GM19324 (cell line): Measurements from ENCODE around the gene TMED10.
"Not testable (repeated sequence)": the region's sequence is repeated elsewhere in the genome, so short reads cannot be mapped to it uniquely, and the experiment has no call there.

Experiments used
- ATAC-seq: cut with Tn5 transposase; IDR thresholded peaks from one replicate; pipeline ENCODE4 v1.9.1; 2021; ENCODE audit warnings: mild to moderate bottlenecking, moderate library complexity; ENCODE audit not compliant: unreplicated experiment, low FRiP score

Gene TMED10

GRCh38 chr14:75133597-75133996 lies 42.8 kb downstream of the TMED10 start:
- ATAC-seq, result no peak

GRCh38 chr14:75132382-75133086 lies 43.9 kb downstream of the TMED10 start:
- ATAC-seq, result no peak

- ATAC-seq, result no peak
Measured at GRCh38 chr14:75128596-75128990, 47.8 kb downstream of the TMED10 start.

- no peak for ATAC-seq
Measured at GRCh38 chr14:75127903-75128595, 48.4 kb downstream of the TMED10 start.

GRCh38 chr14:75127474-75127820 lies 49.0 kb downstream of the TMED10 start:
- ATAC-seq, result not testable (repeated sequence)

GRCh38 chr14:75126679-75127473 lies 49.5 kb downstream of the TMED10 start, which contains the start of gene NEK9:
TSS of gene NEK9 (minus strand) at chr14:75127048. CDS start at chr14:75126921, 127 bp downstream.
- ATAC-seq, result peak; percentile 85

- no peak for ATAC-seq
Measured at GRCh38 chr14:75126121-75126544, 50.3 kb downstream of the TMED10 start.

GRCh38 chr14:75125617-75126016 lies 50.8 kb downstream of the TMED10 start:
- ATAC-seq, result no peak

- ATAC-seq, result no peak
Measured at GRCh38 chr14:75123991-75124390, 52.4 kb downstream of the TMED10 start.

- no peak for ATAC-seq
Measured at GRCh38 chr14:75121552-75121951, 54.9 kb downstream of the TMED10 start.

GRCh38 chr14:75120541-75121291 lies 55.7 kb downstream of the TMED10 start:
- no peak for ATAC-seq

GRCh38 chr14:75119056-75119455 lies 57.4 kb downstream of the TMED10 start:
- ATAC-seq, result no peak

GRCh38 chr14:75113932-75114539 lies 62.4 kb downstream of the TMED10 start:
- no peak for ATAC-seq

GRCh38 chr14:75109877-75110276 lies 66.5 kb downstream of the TMED10 start:
- ATAC-seq, result no peak

- no peak for ATAC-seq
Measured at GRCh38 chr14:75107186-75107585, 69.2 kb downstream of the TMED10 start.

GRCh38 chr14:75101491-75101890 lies 74.9 kb downstream of the TMED10 start:
- no peak for ATAC-seq

- no peak for ATAC-seq
Measured at GRCh38 chr14:75098682-75099081, 77.7 kb downstream of the TMED10 start.

GRCh38 chr14:75098212-75098611 lies 78.2 kb downstream of the TMED10 start:
- no peak for ATAC-seq

GRCh38 chr14:75096959-75097358 lies 79.5 kb downstream of the TMED10 start:
- ATAC-seq, result no peak

- no peak for ATAC-seq
Measured at GRCh38 chr14:75095690-75096089, 80.7 kb downstream of the TMED10 start.
